Posterior cingulate gyrus (tissue), 11 donors: ENCODE data around the gene NRG2.

Experiments
- DNase-seq, 10 donors: peaks; one replicate each; pipeline versions ENCODE4 v3.0.0 to v3.0.0-alpha.2; 2020 to 2021; ENCODE audit warnings: mixed read lengths in 3 of 10
- intact Hi-C: fragments of 100-400 bp; cut with DNase I; formaldehyde crosslinking; loops from one replicate; pipeline ENCODE4 v1.15.1; 2023

The NRG2 gene

GRCh38 chr5:140014751-140015150 is 28.3 kb downstream of the NRG2 start:
- intact Hi-C loops: no loop called here
- no peak for DNase-seq

DNA sequence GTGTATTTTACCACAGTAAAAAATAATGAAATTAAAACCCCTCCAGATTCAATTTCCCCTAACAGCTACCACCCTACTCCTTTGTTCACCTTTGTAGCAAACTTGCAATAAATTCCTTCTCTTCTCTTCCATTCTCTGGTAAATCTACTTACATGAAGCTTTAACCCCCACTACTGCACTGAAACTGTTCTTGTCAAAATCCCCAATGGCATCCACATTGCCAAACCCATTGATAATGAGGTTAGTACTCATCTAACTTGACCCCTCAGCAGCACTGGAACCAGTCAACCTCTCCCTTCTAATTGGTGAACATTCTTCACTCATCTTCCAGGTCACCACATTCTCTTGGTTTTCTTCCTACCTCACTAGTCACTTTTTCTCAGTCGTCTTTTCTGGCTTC is 29.6 kb downstream of the NRG2 start:
- DNase-seq: no peak
- intact Hi-C loops: no loop called here

DNA sequence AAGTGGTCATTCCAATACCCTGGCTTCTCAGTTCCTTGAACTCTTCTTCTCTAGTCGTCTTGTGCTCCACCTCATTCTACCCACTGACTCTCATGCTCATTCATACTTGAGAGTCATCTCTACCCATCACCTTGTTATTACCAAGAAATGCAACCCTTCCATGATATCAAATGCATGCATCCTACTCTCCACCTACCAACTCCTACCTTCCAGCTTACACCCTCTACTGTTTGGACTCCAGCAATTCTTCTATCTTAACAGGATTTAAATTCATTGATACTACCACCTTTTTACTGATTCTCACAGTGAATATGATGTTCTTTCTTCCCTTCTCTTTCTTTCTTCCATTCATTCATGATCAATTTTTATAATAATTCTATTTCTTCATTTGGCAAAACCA is 30.7 kb downstream of the NRG2 start:
- DNase-seq: no peak
- intact Hi-C loops: no loop called here

- no peak for DNase-seq
- intact Hi-C loops: no loop called here
Measured at GRCh38 chr5:140011297-140011802, 31.7 kb downstream of the NRG2 start.

DNA sequence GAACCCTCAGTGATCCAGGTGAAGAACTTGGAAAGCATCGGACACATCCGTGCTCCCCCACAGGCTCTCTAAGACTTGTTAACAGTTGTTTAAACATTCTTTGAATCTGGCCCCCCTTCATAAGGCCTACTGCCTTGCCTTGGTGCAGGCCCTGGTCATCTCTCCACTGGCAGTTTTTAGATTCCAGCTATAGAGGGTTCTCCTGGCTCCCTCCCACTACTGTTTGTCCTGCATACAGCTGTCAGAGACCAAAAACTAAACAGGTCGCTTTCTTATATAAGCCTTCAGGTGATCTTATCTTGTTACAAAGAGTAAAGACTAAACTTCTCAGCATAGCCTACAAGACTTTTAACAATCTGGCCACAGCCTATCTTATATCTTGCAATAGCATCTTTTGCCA is 32.3 kb downstream of the NRG2 start:
- no peak for DNase-seq
- intact Hi-C loops: no loop called here

DNA sequence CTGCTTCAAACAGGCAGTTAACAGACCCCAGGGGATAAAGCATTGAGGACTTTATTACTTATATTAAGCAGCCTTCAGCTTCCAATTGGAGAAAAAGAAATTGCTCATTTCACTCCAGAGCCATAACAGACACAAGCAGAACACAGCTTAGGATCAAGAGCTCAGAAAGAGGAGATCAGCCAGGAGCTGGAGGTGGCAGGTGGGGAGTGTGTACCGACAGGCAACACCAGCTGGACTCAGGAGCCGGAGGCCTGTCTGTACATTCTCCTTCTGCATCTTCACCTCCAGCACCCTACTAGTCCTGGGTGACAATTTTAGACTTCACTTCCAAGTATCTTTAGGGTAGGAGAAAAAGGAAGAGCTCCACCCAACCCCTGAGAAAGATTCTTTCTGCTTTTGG is 35.8 kb downstream of the NRG2 start:
- no peak for DNase-seq
- intact Hi-C loops: no loop called here

DNA sequence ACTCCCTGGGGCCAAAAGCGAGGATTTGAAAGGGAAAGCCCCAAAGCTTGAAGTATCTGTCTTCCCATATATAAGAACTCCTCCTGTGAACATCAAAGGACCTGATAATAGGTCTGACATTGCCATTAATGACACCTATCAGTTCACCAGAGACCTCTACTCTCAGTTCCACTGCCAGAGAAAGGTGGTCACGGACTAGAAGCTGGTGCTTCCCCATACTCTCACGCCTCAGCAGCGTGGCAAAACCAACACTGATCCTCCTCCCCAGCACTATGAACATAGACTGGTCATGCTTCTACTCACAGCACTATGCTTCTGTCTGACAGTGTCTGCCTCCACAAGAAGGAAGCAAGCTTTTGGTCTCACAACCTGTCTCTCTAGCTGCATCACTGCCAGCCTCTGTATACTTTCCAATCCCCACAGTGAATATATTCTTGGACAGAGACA is 37.9 kb downstream of the NRG2 start:
- DNase-seq: no peak
- intact Hi-C loops: no loop called here

DNA sequence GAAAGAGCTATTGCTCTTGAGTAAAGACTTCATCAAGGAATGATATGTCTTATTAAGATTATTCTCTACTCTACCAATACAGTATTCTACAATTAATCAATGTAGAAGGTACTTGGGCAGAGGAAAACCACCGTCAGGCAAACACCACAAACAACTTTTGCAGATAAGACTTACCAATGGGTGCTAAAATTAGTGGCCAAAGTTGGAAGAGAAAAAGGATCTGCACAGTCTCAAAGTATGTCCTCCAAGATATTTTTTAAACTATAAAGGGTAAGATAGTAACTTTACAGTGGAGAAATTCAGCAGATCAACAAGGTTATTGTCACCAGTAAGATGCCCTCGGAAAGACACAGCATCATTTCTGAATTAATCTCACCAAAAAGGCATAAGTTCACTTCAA is 38.9 kb downstream of the NRG2 start:
- no peak for DNase-seq
- intact Hi-C loops: no loop called here

DNA sequence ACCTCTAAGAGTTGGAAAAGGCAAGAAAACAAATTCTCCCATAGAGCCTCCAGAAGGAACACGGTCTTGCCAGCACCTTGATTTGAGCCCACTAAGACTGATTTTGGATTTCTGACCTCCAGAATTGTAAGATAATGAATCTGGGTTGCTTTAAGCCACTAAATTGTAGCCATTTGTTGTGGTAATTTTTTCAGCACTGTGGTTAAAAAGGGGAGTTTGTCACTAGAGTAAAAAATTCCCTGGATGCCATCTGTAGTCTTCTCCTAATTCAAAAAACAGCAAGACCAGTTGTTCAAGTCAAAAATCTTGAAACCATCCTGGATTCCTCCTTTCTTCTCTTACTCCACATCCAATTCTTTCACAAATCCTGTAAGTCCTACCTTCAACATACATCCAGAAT is 39.6 kb downstream of the NRG2 start:
- intact Hi-C loops: no loop called here

GRCh38 chr5:140000332-140000731 is 42.8 kb downstream of the NRG2 start:
- intact Hi-C loops: no loop called here
- DNase-seq: peak in 9 of 10 donors; percentile 12 to 90 (median 40)

More for the DNA sequence above, 39.6 kb downstream of the NRG2 start:
- no peak for DNase-seq

- no peak for DNase-seq
- intact Hi-C loops: no loop called here
Measured at GRCh38 chr5:139998837-139999236, 44.3 kb downstream of the NRG2 start.

GRCh38 chr5:139997276-139997675 is 45.8 kb downstream of the NRG2 start:
- intact Hi-C loops: no loop called here
- DNase-seq: no peak

DNA sequence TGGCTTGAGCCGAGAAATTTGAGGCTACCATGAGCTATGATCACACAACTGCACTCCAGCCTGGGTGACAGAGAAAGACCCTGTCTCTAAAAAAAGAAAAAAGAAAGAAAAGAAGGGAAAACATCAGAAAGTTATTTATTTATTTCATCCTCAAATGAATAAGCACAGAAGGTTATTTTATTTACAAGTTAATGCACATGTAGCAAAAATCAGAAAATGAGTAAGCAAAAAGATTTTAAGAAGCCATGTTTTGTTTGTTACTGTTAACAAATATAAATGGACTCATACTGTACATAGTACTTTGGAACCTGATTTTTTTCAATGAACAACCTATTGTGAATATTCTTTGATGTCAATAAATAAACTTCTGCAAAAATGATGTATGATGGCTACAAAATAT is 47.2 kb downstream of the NRG2 start:
- intact Hi-C loops: no loop called here
- no peak for DNase-seq

GRCh38 chr5:139994234-139994633 is 48.9 kb downstream of the NRG2 start:
- no peak for DNase-seq
- intact Hi-C loops: no loop called here

DNA sequence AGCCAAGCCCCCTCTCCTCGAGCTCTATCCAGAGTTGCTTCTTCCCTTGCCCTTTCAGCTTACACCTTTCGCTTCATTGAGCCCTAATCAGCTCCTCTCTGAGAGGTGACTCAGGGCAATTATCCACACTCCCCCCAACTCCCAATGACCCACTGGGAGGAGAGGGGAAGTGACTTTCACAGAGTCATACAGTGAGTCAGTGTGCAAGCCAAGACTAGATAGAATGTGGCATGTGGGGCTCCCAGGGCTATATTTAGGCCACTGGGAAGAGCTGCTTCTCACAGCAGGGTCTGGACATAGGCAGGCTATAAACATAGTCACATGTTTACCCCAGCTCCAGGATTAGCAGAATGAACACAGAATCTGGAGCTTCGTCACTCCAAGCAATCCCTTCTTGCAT is 57.4 kb downstream of the NRG2 start:
- no peak for DNase-seq
- intact Hi-C loops: no loop called here

DNA sequence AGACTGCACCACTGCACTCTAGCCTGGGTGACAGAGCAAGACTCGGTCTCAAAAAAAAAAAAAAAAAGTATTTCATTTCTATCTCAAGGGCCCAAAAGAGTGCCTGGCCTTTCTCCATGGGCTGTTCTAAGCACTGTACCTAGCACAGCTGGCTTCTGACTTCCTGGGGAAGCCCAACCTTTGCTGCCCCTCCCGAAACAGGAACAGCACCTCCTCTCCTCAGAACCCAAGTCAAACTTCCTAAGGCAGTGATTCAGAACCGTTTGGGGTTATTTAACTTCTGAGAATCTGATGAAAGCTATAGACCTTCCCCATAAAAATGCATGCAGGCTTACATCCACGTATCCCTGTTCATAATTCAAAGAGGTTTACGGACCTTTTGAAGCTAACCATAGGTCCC is 57.8 kb downstream of the NRG2 start:
- intact Hi-C loops: no loop called here

DNA sequence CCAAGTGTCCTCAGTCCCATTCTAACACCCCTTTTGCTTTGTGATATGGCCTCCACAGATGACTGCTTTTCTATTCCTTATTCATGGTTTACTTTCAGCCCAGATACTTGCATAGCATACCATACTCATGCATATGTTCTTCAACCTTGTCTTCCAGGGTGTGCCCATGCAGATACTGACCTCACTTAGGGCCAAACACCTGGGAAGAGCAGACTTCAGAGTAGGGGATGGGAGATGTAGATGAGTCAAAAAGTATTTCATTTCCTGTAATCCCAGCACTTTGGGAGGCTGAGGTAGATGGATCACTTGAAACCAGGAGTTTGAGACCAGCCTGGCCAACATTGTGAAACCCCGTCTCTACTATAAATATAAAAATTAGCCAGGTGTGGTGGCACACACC is 58.3 kb downstream of the NRG2 start:
- no peak for DNase-seq
- intact Hi-C loops: no loop called here

More for the DNA sequence above, 57.8 kb downstream of the NRG2 start:
- DNase-seq: no peak

DNA sequence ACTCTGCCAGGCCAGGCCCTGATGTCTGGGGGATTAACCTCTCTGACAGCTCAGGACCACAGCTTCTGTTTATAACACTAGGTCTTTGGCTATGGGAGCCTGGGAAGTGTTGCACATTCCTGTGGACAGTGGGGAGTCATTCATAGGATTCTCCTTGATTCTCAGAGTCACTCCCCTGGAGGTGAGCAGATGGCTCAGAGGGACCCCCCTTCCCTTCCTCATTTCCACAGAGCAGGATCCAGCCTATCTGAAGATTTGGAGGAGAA is 60.2 kb downstream of the NRG2 start:
- no peak for DNase-seq
- intact Hi-C loops: no loop called here

DNA sequence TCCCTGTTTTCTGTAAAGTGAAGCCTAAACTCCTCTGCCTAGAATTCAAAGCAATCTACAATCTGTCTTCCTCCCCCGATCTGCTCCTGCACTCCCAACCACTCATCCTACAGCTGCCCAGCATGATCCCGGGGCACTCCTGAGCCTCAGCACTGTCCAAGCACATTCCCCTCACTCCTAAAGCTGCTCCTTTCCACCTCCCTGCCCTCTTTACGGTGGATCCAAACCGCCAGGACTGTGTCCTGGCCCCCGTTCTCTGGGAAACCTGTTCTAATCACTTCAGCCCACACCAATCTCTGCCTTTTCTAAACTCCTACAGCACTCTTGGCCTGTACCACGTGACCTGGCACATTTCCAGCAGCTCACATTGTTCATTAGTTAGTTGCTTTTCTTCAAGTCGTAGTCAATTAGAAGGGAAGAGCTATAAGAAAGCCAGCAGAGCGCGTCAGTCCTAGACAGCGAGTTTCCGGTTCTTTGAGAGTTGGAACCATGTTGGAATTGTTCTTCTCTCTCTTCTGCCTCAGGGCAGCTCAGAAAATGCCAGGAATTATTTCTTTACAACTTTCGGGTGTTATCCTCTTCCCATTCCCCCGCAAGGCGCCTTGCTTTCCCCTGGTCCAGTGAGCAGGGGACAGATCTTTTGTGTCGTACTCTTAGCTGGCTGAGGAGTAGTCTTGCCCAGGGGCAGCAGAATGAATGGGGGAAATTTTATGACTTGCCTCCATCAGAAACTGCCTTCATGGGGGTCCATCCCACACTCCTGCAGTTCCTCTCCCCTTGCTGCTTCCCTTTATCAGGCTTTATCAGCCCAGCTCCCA is 60.7 kb downstream of the NRG2 start:
- peak in 7 of 10 donors; percentile 31 to 79 (median 42) for DNase-seq
- intact Hi-C loops: no loop called here

DNA sequence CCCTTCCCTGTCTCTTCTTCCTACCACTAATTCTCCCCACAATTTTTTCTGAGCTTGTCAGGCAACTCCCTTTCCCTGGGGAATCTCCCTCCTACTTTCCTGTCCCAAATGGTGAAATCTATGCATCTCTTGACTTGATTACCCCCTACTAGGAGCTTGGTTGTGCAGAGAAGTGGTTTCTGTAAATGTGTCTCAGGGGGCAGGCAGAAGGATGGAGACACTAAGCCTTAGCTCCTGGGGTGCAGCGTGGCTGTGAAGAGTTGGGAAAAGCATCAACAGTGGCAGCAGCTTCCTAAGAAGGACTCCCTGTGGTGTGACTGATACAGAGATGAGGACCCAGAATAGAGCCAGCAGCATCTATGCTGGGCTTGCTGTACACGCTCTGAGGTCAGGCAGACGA is 62.3 kb downstream of the NRG2 start:
- intact Hi-C loops: no loop called here
- no peak for DNase-seq

GRCh38 chr5:139979943-139980342 is 63.2 kb downstream of the NRG2 start:
- intact Hi-C loops: loop anchor here (2.0 kb wide), 1 partner anchor 67 kb away; no protein-coding TSS in a partner anchor

GRCh38 chr5:139979518-139979917 is 63.6 kb downstream of the NRG2 start:
- DNase-seq: no peak
- intact Hi-C loops: loop anchor here (2.0 kb wide), 1 partner anchor 67 kb away; no protein-coding TSS in a partner anchor

More at GRCh38 chr5:139979943-139980342, 63.2 kb downstream of the NRG2 start:
- no peak for DNase-seq

DNA sequence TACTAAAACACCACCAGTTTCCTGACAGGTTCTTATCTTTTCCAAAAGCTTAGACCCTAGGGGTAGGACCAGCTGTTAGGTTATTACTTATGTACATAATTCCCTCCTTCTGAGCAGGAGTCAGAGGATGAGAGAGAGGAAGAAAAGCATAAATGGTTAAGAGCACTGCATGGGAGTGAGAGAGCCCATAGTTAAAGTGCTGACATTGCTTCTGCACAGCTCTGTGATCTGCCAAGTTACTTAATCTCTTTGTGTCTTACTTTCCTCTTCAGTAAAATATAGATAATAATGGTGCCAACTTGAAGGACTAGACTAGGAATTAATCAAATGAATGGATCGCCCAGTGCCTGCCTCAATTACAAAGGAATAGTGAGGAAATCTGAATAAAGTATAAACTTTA is 66.4 kb downstream of the NRG2 start:
- intact Hi-C loops: no loop called here
- no peak for DNase-seq
